VCaP (cell line): ENCODE data around the gene GRAMD1A.
"Not testable (repeated sequence)": the region's sequence is repeated elsewhere in the genome, so short reads cannot be mapped to it uniquely, and the experiment has no call there.

ENCODE experiments used
- H3K27ac ChIP-seq: fragments of 450-650 bp; 2 replicates; pipeline ENCODE4 v1.5.1; 2017
- TF ChIP-seq, protein P1 (sequence below): fragments of 450-650 bp; conservative IDR thresholded peaks from 2 replicates; pipeline ENCODE4 v1.5.1; 2017; ENCODE audit warnings: mild to moderate bottlenecking, moderate library complexity

The GRAMD1A gene

DNA sequence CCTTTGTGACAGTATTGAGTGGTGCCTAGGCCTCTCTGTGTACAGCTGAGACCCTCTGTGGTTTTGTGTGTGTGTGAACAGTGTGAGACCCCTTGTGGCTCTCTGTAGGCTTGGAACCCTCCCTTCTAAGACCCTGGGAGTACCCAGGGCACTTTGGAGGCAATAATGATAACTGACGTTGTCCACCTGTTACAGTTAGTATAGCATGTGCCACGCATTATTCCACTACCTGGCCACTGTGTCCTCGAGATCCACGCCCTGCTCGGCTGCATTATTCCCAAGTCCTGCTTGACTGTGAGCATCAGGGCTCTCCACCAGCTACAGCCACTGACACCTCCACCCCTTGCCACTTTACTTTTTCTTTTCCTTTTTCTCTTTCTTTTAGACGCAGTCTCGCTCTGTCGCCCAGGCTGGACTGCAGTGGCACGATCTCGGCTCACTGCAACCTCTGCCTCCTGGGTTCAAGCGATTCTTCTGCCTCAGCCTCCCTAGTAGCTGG, 2.0 kb downstream of the GRAMD1A start:
- TF ChIP-seq, protein P1, sequence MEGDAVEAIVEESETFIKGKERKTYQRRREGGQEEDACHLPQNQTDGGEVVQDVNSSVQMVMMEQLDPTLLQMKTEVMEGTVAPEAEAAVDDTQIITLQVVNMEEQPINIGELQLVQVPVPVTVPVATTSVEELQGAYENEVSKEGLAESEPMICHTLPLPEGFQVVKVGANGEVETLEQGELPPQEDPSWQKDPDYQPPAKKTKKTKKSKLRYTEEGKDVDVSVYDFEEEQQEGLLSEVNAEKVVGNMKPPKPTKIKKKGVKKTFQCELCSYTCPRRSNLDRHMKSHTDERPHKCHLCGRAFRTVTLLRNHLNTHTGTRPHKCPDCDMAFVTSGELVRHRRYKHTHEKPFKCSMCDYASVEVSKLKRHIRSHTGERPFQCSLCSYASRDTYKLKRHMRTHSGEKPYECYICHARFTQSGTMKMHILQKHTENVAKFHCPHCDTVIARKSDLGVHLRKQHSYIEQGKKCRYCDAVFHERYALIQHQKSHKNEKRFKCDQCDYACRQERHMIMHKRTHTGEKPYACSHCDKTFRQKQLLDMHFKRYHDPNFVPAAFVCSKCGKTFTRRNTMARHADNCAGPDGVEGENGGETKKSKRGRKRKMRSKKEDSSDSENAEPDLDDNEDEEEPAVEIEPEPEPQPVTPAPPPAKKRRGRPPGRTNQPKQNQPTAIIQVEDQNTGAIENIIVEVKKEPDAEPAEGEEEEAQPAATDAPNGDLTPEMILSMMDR: no peak
- H3K27ac ChIP-seq: peak overlapping the region; percentile 7; the same call in 1 of the 2 replicates

DNA sequence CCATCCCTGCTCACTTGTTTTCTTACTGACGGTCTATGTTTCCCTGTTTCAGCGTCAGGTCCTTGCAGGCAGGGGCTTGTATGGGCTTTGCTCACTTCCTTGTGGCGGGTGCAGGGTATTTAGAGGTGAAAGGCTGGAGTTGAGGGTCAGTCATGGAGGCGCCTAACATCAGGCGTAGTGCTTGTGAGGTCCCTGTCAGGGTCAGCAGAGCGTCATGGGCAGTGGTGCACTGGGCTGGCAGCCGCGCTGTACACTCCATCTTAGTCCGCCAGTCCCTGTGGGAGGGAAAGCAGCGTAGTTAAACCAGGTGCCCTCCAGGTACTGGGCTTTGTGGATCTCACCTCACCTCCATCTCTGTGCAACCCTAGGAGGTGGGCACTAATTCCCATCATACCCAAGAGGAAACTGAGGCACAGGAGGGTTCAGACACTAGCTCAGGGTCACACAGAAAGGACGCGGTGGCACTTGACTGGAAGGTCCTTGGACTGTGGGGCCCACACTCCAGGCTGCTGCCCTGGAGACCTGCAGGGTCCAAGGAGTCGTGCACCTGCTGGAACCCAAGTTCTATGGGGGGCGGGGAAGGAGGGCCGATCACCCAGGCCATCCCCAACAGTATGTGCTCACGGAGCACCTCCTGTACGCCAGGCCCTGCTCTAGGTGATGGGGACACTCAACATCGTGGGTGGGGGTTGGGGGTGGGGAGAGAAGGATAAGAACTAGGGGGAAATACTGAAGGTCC, 4.6 kb downstream of the GRAMD1A start:
- peak overlapping the region; percentile 64 for H3K27ac ChIP-seq
- TF ChIP-seq, protein P1: no peak

DNA sequence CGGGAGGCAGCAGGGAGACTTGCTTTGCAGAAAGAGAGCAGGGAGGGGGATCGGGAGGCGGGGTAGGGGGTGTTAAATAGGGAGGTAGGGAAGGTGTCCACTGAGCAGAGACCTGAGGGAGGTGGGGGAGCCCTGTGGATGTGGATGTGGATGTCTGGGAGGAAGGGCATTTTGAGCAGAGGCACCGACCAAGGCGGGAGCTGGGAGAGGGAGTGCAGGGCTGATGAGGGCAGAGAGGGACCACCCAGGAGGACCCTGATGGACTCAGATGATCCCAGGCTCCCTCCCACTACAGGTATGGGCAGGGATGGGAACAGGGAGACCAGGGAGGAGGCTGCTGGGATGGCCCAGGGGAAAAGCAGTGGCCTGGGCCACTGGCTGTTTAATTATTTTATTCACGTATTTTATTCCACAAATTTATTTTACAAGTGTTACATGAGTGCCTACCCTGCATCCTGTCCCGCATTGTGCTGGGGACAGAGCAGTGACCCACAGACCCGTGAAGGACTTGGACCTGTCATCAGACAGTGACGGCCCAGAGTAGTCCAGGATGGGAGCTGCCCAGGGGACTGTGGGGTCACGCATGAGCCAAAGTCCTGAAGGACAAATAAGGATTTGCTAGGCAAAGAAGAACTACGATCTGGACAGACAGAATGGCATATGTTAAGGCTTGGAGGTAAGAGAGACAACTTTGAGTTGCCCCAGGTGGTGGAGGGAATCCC, 5.3 kb downstream of the GRAMD1A start:
- H3K27ac ChIP-seq: peak overlapping the region; percentile 64

GRCh38 chr19:35006007-35006341, 5.9 kb downstream of the GRAMD1A start:
- peak overlapping the region; percentile 64 for H3K27ac ChIP-seq

More for the DNA sequence above, 5.3 kb downstream of the GRAMD1A start:
- TF ChIP-seq, protein P1: no peak

DNA sequence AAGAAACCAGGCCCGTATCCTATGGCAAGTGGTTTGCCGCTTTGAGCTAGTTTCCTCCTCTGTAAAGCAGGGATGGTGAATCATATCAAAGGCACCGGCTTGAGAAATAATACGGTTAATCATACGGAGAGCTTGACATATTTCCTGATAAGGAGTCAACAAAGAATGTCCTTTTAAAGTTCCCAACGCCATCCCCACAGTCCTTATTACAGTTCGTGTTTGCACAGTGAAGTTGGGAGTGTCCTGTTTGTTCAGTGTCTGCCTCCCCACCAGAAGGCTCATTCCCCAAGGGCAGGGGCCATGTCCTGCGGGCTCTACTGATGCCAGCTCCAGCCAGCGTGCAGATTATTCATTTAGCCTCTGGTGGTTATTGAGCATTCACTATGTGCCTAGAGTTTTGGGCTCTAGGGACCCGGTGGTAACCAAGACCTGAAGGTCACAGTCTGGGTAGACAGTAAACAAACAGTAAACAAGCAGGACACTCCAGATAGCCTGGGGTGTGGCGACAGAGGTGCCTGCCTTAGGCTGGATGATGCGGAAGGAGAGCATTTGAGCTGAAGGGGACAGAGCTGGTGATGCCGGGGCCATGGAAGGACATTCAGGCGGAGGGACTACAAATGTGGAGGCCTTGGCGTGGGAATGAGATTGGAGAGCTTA, 6.3 kb downstream of the GRAMD1A start:
- peak overlapping the region; percentile 64 for H3K27ac ChIP-seq
- TF ChIP-seq, protein P1: no peak

DNA sequence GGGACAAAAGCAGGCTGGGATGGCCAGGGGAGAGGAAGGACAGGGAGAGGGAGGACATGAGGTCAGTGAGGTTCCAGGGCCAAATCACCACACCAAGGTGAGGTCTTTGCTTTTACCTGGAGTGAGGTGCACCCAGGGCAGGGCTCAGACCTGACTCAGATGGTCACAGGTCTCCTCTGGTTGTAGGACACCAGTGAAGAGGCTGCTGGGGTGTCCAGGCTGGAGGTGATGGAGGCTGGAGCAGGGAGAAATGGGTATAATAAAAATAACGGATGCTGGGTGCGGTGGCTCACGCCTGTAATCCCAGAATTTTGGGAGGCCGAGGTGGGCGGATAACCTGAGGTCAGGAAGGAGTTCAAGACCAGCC, 6.9 kb downstream of the GRAMD1A start:
- H3K27ac ChIP-seq: peak overlapping the region; percentile 64

GRCh38 chr19:35007427-35007826, 7.3 kb downstream of the GRAMD1A start:
- H3K27ac ChIP-seq: not testable (repeated sequence)

More for the DNA sequence above, 6.9 kb downstream of the GRAMD1A start:
- TF ChIP-seq, protein P1: no peak

DNA sequence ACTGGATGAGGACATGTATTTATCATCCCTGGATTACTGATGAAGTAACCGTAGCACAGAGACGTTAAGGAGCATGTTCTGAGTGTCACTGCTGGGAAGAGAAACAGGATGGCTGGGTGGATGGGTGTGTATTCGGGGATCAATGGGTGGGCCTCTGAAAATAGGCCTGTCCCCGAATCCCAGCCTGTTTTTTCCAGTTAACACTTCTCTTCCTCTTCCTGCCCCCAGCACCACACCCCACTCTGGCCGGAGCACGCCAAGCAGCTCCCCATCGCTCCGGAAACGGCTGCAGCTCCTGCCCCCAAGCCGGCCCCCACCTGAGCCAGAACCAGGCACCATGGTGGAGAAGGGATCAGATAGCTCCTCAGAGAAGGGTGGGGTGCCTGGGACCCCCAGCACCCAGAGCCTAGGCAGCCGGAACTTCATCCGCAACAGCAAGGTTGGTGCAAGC, 8.8 kb downstream of the GRAMD1A start:
- TF ChIP-seq, protein P1: no peak
- H3K27ac ChIP-seq: no peak overlapping the region
